ENCODE data around the gene TMEM239. TPM values are rescaled to one million over a fixed set of nuclear protein-coding genes. Genes with fewer than 3 reads are reported as not detected.
A peak's percentile ranks its signal among the peaks of the same experiment; 100 is the strongest.

TMEM239 gene
- total RNA-seq, 3 donors from 2014 or later: under 0.01 TPM; not detected in 2

DNA sequence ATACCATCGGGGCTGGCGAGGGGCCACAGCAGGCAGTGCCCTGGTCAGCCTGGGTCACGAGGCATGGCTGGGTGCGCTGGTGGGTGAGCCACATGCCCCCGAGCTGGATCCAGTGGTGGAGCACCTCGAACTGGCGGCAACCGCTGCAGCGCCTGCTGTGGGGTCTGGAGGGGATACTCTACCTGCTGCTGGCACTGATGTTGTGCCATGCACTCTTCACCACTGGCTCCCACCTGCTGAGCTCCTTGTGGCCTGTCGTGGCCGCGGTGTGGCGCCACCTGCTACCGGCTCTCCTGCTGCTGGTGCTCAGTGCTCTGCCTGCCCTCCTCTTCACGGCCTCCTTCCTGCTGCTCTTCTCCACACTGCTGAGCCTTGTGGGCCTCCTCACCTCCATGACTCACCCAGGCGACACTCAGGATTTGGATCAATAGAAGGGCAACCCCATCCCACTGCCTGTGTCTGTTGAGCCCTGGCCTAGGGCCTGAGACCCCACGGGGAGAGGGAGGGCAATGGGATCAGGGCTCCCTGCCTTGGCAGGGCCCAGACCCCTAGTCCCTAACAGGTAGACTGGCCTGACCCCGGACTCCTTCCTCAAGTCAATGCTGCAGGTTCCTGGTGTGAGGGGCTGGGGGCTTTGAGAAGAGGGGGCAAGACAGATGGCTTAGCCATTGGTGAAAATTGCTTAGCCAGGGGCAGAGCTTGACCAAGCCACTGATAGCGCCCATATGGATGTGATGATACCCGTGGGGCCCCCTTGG is 598 bp downstream of the TMEM239 start:
- TF ChIP-seq POLR2A (IDR thresholded peaks at IDR 0.05) (no peak), POLR2AphosphoS5 (IDR thresholded peaks at IDR 0.05) (no peak)
- TF ChIP-seq, protein P1, sequence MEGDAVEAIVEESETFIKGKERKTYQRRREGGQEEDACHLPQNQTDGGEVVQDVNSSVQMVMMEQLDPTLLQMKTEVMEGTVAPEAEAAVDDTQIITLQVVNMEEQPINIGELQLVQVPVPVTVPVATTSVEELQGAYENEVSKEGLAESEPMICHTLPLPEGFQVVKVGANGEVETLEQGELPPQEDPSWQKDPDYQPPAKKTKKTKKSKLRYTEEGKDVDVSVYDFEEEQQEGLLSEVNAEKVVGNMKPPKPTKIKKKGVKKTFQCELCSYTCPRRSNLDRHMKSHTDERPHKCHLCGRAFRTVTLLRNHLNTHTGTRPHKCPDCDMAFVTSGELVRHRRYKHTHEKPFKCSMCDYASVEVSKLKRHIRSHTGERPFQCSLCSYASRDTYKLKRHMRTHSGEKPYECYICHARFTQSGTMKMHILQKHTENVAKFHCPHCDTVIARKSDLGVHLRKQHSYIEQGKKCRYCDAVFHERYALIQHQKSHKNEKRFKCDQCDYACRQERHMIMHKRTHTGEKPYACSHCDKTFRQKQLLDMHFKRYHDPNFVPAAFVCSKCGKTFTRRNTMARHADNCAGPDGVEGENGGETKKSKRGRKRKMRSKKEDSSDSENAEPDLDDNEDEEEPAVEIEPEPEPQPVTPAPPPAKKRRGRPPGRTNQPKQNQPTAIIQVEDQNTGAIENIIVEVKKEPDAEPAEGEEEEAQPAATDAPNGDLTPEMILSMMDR (IDR thresholded peaks at IDR 0.05): no peak
- intact Hi-C loops (cut with DNase I; ENCODE audit: low total_unique reads): loop anchor here (5.0 kb wide), 1 partner anchor 874 kb away; no protein-coding TSS in a partner anchor
- Histone ChIP-seq H3K27me3 (peaks cover 3 to 13% of the 10 kb centered on the region in 2 donors), H3K4me1 (no peaks in the 10 kb centered on the region), H3K9me3 (no peaks in the 10 kb centered on the region), H3K27ac (peak overlapping the region in 1 of 2 donors; percentile 83), H3K4me3 (no peak overlapping the region), H3K36me3 (no peaks in the 10 kb centered on the region)
- no peak for DNase-seq (ENCODE audit: low spot score in 2 of 2)

DNA sequence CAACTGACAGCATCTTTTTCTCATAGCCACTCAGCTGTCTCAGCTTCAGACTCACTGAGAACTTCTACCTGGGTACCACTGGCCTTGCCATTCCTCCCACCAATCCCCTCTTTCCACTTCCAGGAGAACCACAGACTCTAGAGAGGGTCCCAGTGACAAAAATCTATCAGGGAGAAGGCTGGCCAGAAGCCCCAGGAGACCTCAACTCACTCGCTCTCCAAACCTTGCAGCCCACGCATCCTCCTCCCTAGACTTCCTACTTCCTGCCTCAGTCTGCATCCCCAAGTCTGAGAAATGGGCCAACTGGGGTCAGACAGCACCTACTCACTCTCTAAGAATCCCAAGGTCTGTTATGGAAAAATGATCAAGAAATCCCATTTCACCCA is 1.2 kb downstream of the TMEM239 start:
- Histone ChIP-seq H3K4me3 (no peak overlapping the region), H3K4me1 (no peaks in the 10 kb centered on the region), H3K36me3 (no peaks in the 10 kb centered on the region), H3K27ac (peak overlapping the region in 1 of 2 donors; percentile 83), H3K9me3 (no peaks in the 10 kb centered on the region), H3K27me3 (peaks cover 3 to 13% of the 10 kb centered on the region in 2 donors)
- intact Hi-C loops (cut with DNase I; ENCODE audit: low total_unique reads): loop anchor here (5.0 kb wide), 1 partner anchor 875 kb away; no protein-coding TSS in a partner anchor
- peak in 1 of 2 donors; percentile 20 for DNase-seq (ENCODE audit: low spot score in 2 of 2)
- TF ChIP-seq POLR2AphosphoS5 (IDR thresholded peaks at IDR 0.05) (no peak), POLR2A (IDR thresholded peaks at IDR 0.05) (no peak)
- TF ChIP-seq, protein P1 (IDR thresholded peaks at IDR 0.05): no peak

DNA sequence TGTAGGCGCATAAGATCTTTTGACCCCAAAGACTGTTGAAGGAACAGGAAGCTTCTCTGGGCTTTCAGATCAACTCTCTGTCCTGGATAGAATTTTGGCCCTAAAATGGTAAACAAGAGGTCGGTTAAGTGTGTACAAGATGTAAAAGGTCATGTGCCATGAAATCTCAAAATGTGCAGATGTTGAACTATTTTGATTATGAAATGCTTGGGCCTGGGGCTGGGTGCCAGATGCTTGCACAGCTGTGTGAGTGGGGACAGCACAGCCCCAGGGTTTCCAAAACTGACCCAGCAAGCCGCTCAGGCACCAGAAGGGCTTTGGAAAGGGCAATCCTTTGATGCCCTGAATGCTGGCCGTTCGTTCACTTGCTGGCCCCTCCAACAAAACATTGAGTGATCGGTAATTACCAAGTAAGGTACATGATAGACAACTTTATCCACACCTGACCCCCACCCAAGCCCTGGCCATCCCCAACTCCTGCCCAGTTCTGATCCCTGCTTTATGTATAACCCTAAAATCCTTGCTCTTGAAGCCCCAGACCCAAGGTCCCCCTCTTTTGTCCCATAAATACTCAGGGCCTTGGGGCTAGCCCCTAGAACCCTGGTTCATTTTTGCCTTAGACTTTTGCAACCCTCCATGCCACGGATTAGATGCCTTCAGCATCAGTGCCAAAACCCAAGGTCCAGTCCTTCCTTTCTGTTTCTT is 1.9 kb downstream of the TMEM239 start:
- H3K27me3 ChIP-seq: peaks cover 3 to 13% of the 10 kb centered on the region in 2 donors
- DNase-seq (ENCODE audit: low spot score in 2 of 2): peak in 1 of 2 donors; percentile 37
- no peaks in the 10 kb centered on the region for H3K36me3 ChIP-seq
- H3K4me3 ChIP-seq: no peak overlapping the region
- TF ChIP-seq, protein P1 (IDR thresholded peaks at IDR 0.05): no peak
- TF ChIP-seq POLR2A (IDR thresholded peaks at IDR 0.05): no peak
- TF ChIP-seq POLR2AphosphoS5 (IDR thresholded peaks at IDR 0.05): peak in 1 of 3 donors; percentile 32
- peak overlapping the region in 1 of 2 donors; percentile 83 for H3K27ac ChIP-seq
- H3K9me3 ChIP-seq: no peaks in the 10 kb centered on the region
- H3K4me1 ChIP-seq: no peaks in the 10 kb centered on the region
- intact Hi-C loops (cut with DNase I; ENCODE audit: low total_unique reads): loop anchor here (5.0 kb wide), 1 partner anchor 876 kb away; no protein-coding TSS in a partner anchor

DNA sequence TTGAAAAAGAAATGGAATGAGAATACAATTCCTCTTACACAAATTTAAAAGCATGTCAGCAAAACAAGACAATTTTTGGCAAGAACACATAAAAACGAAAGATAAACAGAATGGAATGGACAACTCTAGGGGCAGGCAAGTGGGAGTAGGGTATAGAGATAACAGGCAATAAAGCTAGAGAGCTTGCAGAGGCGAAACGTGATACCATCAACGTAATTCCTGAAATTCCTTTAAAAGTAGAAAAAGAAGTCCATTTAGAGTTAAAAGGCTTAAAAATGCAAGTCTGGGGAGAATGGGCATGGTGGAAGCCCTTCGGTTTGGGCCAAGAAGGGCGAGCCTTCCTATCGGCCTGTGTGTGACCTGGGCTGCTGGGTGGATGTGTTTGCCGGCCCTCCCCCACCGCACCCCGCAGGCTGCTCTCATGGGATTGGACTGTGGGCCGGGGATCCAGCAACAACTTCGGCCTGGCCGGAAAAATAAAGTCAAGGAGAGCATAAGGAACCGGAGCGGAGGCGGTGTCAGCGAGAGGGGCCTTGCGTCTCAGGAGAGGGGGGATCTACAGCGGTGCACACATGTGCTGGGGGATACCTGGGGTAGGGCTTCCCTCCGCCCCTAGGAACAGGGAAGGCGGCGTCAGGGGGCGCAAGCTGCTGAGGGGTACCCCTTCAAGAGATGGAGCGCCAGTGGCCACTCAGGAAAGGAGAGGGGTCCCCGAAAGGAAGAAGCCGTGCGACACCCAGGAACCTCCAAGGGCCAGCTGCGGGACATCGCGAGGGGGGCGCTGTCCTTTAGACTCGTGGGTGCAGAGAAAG is 4.1 kb downstream of the TMEM239 start:
- TF ChIP-seq POLR2A (IDR thresholded peaks at IDR 0.05) (no peak), POLR2AphosphoS5 (IDR thresholded peaks at IDR 0.05) (no peak)
- Histone ChIP-seq H3K27me3 (peaks cover 3 to 13% of the 10 kb centered on the region in 2 donors), H3K36me3 (no peaks in the 10 kb centered on the region), H3K4me1 (no peaks in the 10 kb centered on the region), H3K9me3 (no peaks in the 10 kb centered on the region), H3K4me3 (peak overlapping the region in 2 of 3 donors; percentile 5 to 48), H3K27ac (peak overlapping the region; percentile 25 to 72)
- peak in 1 of 2 donors; percentile 13 for DNase-seq (ENCODE audit: low spot score in 2 of 2)
- intact Hi-C loops (cut with DNase I; ENCODE audit: low total_unique reads): no loop called here

Data from breast epithelium (tissue), 4 donors.